Ovary (tissue), 9 donors: ENCODE results near the gene OSBPL9. TPM values are rescaled to one million over a fixed set of nuclear protein-coding genes. Genes with fewer than 3 reads are reported as not detected.

Source experiments
- DNase-seq, 5 donors: peaks; one replicate each; pipeline ENCODE4 v3.0.0-alpha.2; 2019 to 2020
- H3K27ac ChIP-seq, 2 donors: fragments of 200-600 bp; one replicate each; pipeline versions ENCODE4 v1.5.1 to v1.8.0; 2019 to 2022
- H3K27me3 ChIP-seq: fragments of 200-600 bp; one replicate; pipeline ENCODE4 v1.8.0; 2022
- H3K36me3 ChIP-seq: fragments of 200-600 bp; sonication (generic); one replicate; pipeline ENCODE4 v1.5.1; 2019
- H3K4me1 ChIP-seq: one replicate; pipeline ENCODE4 v1.8.1; 2013; ENCODE audit warnings: mild to moderate bottlenecking, moderate library complexity; ENCODE audit not compliant: insufficient read depth
- H3K4me3 ChIP-seq: fragments of 200-600 bp; sonication (generic); one replicate; pipeline ENCODE4 v1.5.1; 2017
- H3K9me3 ChIP-seq, 2 donors: fragments of 200-600 bp in 1 of 2; sonication (generic) in 1 of 2; one replicate each; pipeline versions ENCODE4 v1.5.1 to v1.8.1; 2013 to 2019; ENCODE audit warnings: mild to moderate bottlenecking in 1 of 2, moderate library complexity in 1 of 2
- EP300 ChIP-seq: sonication (generic); formaldehyde crosslinking; IDR thresholded peaks from one replicate; pipeline ENCODE4 v1.6.1; 2017; ENCODE audit warnings: antibody characterized with exemption
- POLR2A ChIP-seq: fragments of 450-650 bp; IDR thresholded peaks from one replicate; pipeline ENCODE4 v1.6.1; 2017; ENCODE audit warnings: antibody characterized with exemption, mild to moderate bottlenecking, moderate library complexity
- WGBS, 3 donors: extraction: QIAGEN DNeasy Blood & Tissue Kit in 1 of 3; methylation state at CpG; one replicate each; pipeline versions ENCODE4 v1.1.5 to v1.1.7; 2013 to 2017; 5-methylcytosine and 5-hydroxymethylcytosine counted together
- intact Hi-C, 4 donors: fragments of 100-400 bp; cut with DNase I; formaldehyde crosslinking; loops; one replicate each; pipeline versions ENCODE4 v1.11.0 to v1.15.1; 2022 to 2023
- polyA plus RNA-seq, 2 donors: library from polyadenylated mRNA; stranded (reverse); fragments of 200-250 nt in 1 of 2; fragments of 350-450 nt in 1 of 2; fragmentation: Illumina TruSeq in 1 of 2; extraction: RNeasy Lipid Tissue Mini Kit (QIAGEN cat#74804) in 1 of 2; gene quantifications; one replicate each; pipeline ENCODE4 v1.2.3, GENCODE V29; 2013 to 2014
- total RNA-seq, 7 donors: library from RNA; depleted of rRNA in 2 of 7; stranded (reverse); fragments of >200 nt in 2 of 7; fragmentation: NEBNext Ultra II Directional in 3 of 7; extraction: Animal tissue kit (Norgen Biotek cat#: 25700) in 3 of 7; gene quantifications; one replicate each; pipeline versions ENCODE4 v1.1.0 to v1.2.4, GENCODE V29; 2016 to 2023
- TF ChIP-seq, protein P1 (sequence below), 3 donors: fragments of 450-650 bp in 2 of 3; fragments of 200-600 bp in 1 of 3; IDR thresholded peaks; one replicate each; pipeline versions ENCODE4 v1.5.1 to v1.8.0; 2016 to 2022; ENCODE audit warnings: antibody characterized with exemption in 3 of 3, mild to moderate bottlenecking in 1 of 3
- donor health status: DM: no; HTN: no; CAD: no; lungs with moderate emphysema.
- donor health status: DM: no; HTN: no; CAD: no.
- donor health status: Bipolar disorder and iron deficiency.
- donor health status: DM: yes; HTN: yes; CAD: no.
- donor health status: DM: no; HTN: no; CAD: no.
- donor health status: DM: yes; HTN: yes; CAD: no.

OSBPL9 gene
- total and polyA plus RNA-seq, 9 donors, result 53.1 to 92.4 (median 72.6) TPM

DNA sequence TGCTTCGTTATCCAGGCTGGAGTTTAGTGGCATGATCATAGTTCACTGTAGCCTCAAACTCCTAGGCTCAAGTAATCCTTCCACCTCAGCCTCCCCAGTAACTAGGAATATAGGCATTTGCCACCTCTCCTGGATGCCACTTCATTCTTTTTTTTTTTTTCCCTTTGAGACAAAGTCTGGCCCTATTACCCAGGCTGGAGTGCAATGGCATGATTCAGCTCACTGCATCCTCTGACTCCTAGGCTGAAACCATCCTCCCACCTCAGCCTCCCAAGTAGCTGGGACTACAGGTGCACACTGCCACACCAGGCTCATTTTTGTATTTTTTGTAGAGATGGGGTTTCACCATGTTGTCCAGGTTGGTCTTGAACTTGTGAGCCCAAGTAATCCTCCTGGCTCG, 19.3 kb downstream of the OSBPL9 start:
- no peak for DNase-seq
- no peaks in the 10 kb centered on the region for H3K9me3 ChIP-seq
- H3K27ac ChIP-seq, result no peak overlapping the region
- peaks cover 16% of the 10 kb centered on the region for H3K4me1 ChIP-seq
- WGBS, 3 donors, result 91 to 99% (median 93%) methylated on average over 2 of the region's 2 CpGs
- intact Hi-C loops, result no loop called here
- H3K36me3 ChIP-seq, result no peaks in the 10 kb centered on the region
- H3K4me3 ChIP-seq, result no peak overlapping the region
- TF ChIP-seq POLR2A, result no peak
- no peak for TF ChIP-seq EP300
- TF ChIP-seq, protein P1, sequence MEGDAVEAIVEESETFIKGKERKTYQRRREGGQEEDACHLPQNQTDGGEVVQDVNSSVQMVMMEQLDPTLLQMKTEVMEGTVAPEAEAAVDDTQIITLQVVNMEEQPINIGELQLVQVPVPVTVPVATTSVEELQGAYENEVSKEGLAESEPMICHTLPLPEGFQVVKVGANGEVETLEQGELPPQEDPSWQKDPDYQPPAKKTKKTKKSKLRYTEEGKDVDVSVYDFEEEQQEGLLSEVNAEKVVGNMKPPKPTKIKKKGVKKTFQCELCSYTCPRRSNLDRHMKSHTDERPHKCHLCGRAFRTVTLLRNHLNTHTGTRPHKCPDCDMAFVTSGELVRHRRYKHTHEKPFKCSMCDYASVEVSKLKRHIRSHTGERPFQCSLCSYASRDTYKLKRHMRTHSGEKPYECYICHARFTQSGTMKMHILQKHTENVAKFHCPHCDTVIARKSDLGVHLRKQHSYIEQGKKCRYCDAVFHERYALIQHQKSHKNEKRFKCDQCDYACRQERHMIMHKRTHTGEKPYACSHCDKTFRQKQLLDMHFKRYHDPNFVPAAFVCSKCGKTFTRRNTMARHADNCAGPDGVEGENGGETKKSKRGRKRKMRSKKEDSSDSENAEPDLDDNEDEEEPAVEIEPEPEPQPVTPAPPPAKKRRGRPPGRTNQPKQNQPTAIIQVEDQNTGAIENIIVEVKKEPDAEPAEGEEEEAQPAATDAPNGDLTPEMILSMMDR (IDR thresholded peaks at IDR 0.05), result no peak
- H3K27me3 ChIP-seq, result no peaks in the 10 kb centered on the region

DNA sequence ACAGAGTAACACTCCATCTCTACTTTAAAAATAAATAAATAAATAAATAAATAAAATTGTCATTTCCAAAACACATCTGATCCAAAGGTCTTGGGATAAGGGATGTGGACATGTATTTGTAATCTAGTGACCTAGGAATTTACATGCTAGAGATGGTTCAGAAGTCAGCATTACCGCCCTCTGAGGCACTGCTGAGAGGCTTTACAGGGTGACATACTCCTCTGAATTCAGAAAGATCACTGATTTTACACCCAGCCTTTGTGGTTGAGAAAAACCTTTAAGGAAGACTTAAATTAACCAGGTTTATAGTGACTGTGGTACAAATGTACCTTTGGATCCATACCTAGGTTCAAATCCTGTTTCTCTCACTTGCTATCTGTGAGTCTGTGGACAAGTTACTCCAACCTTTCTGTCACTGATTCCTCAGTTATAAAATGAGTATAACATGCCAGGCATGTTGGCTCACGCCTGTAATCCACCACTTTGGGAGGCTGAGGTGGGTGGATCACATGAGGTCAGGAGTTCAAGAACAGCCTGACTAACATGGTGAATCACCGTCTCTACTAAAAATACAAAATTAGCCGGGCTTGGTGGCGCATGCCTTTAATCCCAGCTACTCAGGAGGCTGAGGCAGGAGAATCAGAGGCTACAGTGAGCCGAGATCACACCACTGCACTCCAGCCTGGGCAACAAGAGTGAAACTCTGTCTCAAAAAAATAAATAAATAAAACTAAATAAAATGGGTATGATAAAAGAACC, 20.1 kb downstream of the OSBPL9 start:
- Histone ChIP-seq H3K4me1 (peaks cover 16% of the 10 kb centered on the region), H3K9me3 (no peaks in the 10 kb centered on the region), H3K27ac (peak overlapping the region in 1 of 2 donors; percentile 36), H3K36me3 (no peaks in the 10 kb centered on the region), H3K4me3 (no peak overlapping the region), H3K27me3 (no peaks in the 10 kb centered on the region)
- WGBS, 3 donors, result 24 to 38% (median 35%) methylated on average over 6 of the region's 6 CpGs
- intact Hi-C loops, result no loop called here
- no peak for TF ChIP-seq POLR2A
- TF ChIP-seq, protein P1 (IDR thresholded peaks at IDR 0.05), result no peak
- peak; percentile 51 to 80 (median 59) for DNase-seq

- no peaks in the 10 kb centered on the region for H3K9me3 ChIP-seq
- no peaks in the 10 kb centered on the region for H3K27me3 ChIP-seq
- intact Hi-C loops, result no loop called here
- H3K4me3 ChIP-seq, result no peak overlapping the region
- 97 to 99% (median 99%) methylated on average over 3 of the region's 3 CpGs for WGBS, 3 donors
- no peak overlapping the region for H3K27ac ChIP-seq
- H3K4me1 ChIP-seq, result peaks cover 21% of the 10 kb centered on the region
- H3K36me3 ChIP-seq, result no peaks in the 10 kb centered on the region
- no peak for DNase-seq
- no peak for TF ChIP-seq EP300
- TF ChIP-seq, protein P1 (IDR thresholded peaks at IDR 0.05), result no peak
- no peak for TF ChIP-seq POLR2A
These were observed 21.5 kb downstream of the OSBPL9 start for GRCh38 chr1:51638350-51638749.

DNA sequence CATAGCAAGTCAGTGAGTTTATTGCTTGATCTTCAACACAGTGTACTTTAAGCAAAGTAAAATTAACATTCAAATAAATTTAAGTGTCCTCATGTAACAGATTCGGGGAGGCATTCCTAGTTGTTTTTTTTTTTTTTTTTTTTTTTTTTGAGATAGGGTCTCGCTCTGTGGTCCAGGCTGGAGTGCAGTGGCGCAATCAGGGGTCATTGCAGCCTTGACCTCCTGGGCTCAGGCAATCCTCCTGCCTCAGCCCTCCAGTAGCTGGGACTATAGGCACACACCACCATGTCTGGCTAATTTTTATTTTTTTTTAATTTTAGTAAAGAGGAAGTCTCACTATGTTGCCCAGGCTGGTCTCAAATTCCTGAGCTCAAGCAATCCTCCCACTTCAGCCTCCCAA, 22.8 kb downstream of the OSBPL9 start:
- DNase-seq, result peak in 1 of 5 donors; percentile 44
- H3K4me3 ChIP-seq, result no peak overlapping the region
- no peaks in the 10 kb centered on the region for H3K9me3 ChIP-seq
- no peak overlapping the region for H3K27ac ChIP-seq
- 34 to 53% (median 53%) methylated on average over 3 of the region's 3 CpGs for whole genome bisulfite sequencing, 3 donors
- H3K27me3 ChIP-seq, result no peaks in the 10 kb centered on the region
- intact Hi-C loops, result no loop called here
- H3K4me1 ChIP-seq, result peaks cover 25% of the 10 kb centered on the region
- TF ChIP-seq EP300, result no peak
- TF ChIP-seq, protein P1 (IDR thresholded peaks at IDR 0.05), result no peak
- TF ChIP-seq POLR2A, result no peak
- H3K36me3 ChIP-seq, result no peaks in the 10 kb centered on the region
